Astrocyte (in vitro differentiated cells and primary cell): ENCODE data around the gene TMTC4.

Experiments
- EZH2 ChIP-seq: IDR thresholded peaks from 2 replicates; pipeline ENCODE4 v1.6.1; 2012; ENCODE audit warnings: mild to moderate bottlenecking, low read length, inconsistent platforms; ENCODE audit not compliant: insufficient read depth
- TF ChIP-seq, protein P1 (sequence below): IDR thresholded peaks from 2 replicates; pipeline ENCODE4 v1.5.1; 2011; ENCODE audit warnings: low read depth, mild to moderate bottlenecking, inconsistent platforms, low read length, moderate library complexity; ENCODE audit not compliant: insufficient read depth

DNA sequence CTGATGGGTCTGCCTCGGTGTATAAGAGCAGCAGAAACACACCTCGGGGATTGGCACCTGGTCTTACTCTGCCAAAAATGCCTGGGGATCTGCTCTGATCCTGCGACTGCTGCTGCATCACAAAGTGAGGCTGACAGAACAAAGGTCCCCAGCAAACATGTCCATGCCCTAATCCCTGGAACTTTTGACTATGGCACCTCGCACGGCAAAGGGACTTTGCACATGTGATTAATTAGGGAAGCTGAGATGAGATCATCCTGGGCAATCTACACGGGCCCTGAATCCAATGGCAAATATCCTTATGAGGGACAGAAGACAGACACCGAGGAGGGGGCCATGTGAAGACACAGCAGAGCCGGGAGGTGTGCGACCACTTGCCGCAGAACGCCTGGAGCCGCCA, 94.5 kb downstream of the TMTC4 start:
- TF ChIP-seq, protein P1, sequence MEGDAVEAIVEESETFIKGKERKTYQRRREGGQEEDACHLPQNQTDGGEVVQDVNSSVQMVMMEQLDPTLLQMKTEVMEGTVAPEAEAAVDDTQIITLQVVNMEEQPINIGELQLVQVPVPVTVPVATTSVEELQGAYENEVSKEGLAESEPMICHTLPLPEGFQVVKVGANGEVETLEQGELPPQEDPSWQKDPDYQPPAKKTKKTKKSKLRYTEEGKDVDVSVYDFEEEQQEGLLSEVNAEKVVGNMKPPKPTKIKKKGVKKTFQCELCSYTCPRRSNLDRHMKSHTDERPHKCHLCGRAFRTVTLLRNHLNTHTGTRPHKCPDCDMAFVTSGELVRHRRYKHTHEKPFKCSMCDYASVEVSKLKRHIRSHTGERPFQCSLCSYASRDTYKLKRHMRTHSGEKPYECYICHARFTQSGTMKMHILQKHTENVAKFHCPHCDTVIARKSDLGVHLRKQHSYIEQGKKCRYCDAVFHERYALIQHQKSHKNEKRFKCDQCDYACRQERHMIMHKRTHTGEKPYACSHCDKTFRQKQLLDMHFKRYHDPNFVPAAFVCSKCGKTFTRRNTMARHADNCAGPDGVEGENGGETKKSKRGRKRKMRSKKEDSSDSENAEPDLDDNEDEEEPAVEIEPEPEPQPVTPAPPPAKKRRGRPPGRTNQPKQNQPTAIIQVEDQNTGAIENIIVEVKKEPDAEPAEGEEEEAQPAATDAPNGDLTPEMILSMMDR = no peak
- no peak for TF ChIP-seq EZH2
